Astrocyte (in vitro differentiated cells and primary cell): ENCODE data around the gene ELMO1. TPM values are rescaled to one million over a fixed set of nuclear protein-coding genes. Genes with fewer than 3 reads are reported as not detected.

ENCODE experiments used
- DNase-seq: peaks from one replicate; pipeline ENCODE4 v3.0.0-alpha.2; 2010; ENCODE audit warnings: low read depth
- FAIRE-seq: peaks from 2 replicates; lab custom pipeline; 2011; peaks lifted over from hg19 to GRCh38; lab: Jason Lieb, UNC
- H2AFZ ChIP-seq: 2 replicates; pipeline ENCODE4 v1.6.0; 2012; ENCODE audit warnings: low read depth, low read length, inconsistent platforms
- H3K27ac ChIP-seq: 2 replicates; pipeline ENCODE4 v1.5.1; 2011; ENCODE audit warnings: low read depth, low read length, inconsistent platforms
- H3K27me3 ChIP-seq: 2 replicates; pipeline ENCODE4 v1.6.0; 2011; ENCODE audit warnings: low read length, inconsistent platforms; ENCODE audit not compliant: insufficient read depth
- H3K36me3 ChIP-seq: 2 replicates; pipeline ENCODE4 v1.5.1; 2011; ENCODE audit warnings: low read length, inconsistent platforms; ENCODE audit not compliant: insufficient read depth
- H3K4me1 ChIP-seq: 2 replicates; pipeline ENCODE4 v1.5.1; 2011; ENCODE audit warnings: low read length, inconsistent platforms; ENCODE audit not compliant: insufficient read depth
- H3K4me2 ChIP-seq: 2 replicates; pipeline ENCODE4 v1.6.0; 2012; ENCODE audit warnings: low read length, inconsistent platforms
- H3K4me3 ChIP-seq: 2 replicates; pipeline ENCODE4 v1.5.1; 2011; ENCODE audit warnings: low read depth, mild to moderate bottlenecking, low read length, inconsistent platforms; ENCODE audit not compliant: insufficient read depth
- H3K79me2 ChIP-seq: 2 replicates; pipeline ENCODE4 v1.6.0; 2012; ENCODE audit warnings: mild to moderate bottlenecking, low read length, inconsistent platforms; ENCODE audit not compliant: insufficient read depth
- H3K9ac ChIP-seq: 2 replicates; pipeline ENCODE4 v1.6.0; 2012; ENCODE audit warnings: mild to moderate bottlenecking, low read length, inconsistent platforms
- H3K9me3 ChIP-seq: 2 replicates; pipeline ENCODE4 v1.5.1; 2012; ENCODE audit warnings: low read depth, mild to moderate bottlenecking, low read length, inconsistent platforms; ENCODE audit not compliant: insufficient read depth
- H4K20me1 ChIP-seq: 2 replicates; pipeline ENCODE4 v1.6.0; 2012; ENCODE audit warnings: low read length, inconsistent platforms; ENCODE audit not compliant: insufficient read depth
- H3K27ac Mint-ChIP-seq: one replicate; pipeline ENCODE4 v1.8.0; 2021; ENCODE audit warnings: mild to moderate bottlenecking, mixed read lengths; ENCODE audit not compliant: unreplicated experiment
- H3K27me3 Mint-ChIP-seq: one replicate; pipeline ENCODE4 v1.8.0; 2021; ENCODE audit warnings: low read depth, mixed read lengths; ENCODE audit not compliant: unreplicated experiment
- H3K36me3 Mint-ChIP-seq: one replicate; pipeline ENCODE4 v1.8.0; 2021; ENCODE audit warnings: low read depth, mixed read lengths; ENCODE audit not compliant: unreplicated experiment
- H3K4me1 Mint-ChIP-seq: one replicate; pipeline ENCODE4 v1.8.0; 2021; ENCODE audit warnings: low read depth, mixed read lengths; ENCODE audit not compliant: unreplicated experiment
- H3K4me3 Mint-ChIP-seq: one replicate; pipeline ENCODE4 v1.8.0; 2021; ENCODE audit warnings: mild to moderate bottlenecking, moderate library complexity, mixed read lengths; ENCODE audit not compliant: unreplicated experiment
- H3K9me3 Mint-ChIP-seq: one replicate; pipeline ENCODE4 v1.8.0; 2021; ENCODE audit warnings: mild to moderate bottlenecking, mixed read lengths; ENCODE audit not compliant: unreplicated experiment
- EZH2 ChIP-seq: IDR thresholded peaks from 2 replicates; pipeline ENCODE4 v1.6.1; 2012; ENCODE audit warnings: mild to moderate bottlenecking, low read length, inconsistent platforms; ENCODE audit not compliant: insufficient read depth
- total RNA-seq: library from RNA; stranded (reverse); gene quantifications from 2 replicates; pipeline ENCODE4 v1.2.1, GENCODE V29; 2021
- TF ChIP-seq, protein P1 (sequence below): IDR thresholded peaks from 2 replicates; pipeline ENCODE4 v1.5.1; 2011; ENCODE audit warnings: low read depth, mild to moderate bottlenecking, inconsistent platforms, low read length, moderate library complexity; ENCODE audit not compliant: insufficient read depth

Gene ELMO1
- total RNA-seq, 1 donor from 2014 or later = 20.4 TPM

DNA sequence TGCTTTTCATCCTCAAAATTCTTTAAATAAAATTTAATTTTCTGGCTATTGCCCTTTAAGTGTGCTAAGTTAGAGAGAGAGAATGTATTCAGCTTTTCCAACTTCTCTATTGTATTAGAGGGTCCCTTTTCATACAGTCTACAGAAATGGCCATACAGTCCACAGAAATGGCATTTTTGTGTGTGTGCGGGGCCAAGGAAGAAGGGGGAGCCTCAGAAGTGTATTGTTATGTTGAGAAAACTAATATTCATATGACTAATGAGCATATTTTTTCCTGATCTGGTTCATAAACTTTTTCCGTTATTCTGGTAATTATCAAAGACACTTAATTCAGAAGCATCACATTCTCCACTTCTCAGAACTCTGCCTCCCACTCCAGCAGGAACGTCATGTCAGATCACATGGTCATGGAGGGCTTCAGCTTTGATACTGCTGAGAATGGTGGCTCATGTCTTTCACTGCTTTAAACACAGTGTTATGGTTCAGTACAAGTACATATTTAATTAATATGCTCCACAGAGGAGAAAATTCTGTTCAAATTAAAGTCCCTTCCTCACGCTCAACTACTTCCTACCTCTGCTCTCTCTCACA is 37.1 kb downstream of the ELMO1 start:
- H3K4me3 Mint-ChIP-seq = no peak overlapping the region
- Histone ChIP-seq H3K9ac (no peak overlapping the region), H3K4me2 (no peak overlapping the region), H3K27ac (no peak overlapping the region), H3K4me3 (no peak overlapping the region), H3K4me1 (no peaks in the 10 kb centered on the region), H3K36me3 (no peaks in the 10 kb centered on the region), H4K20me1 (no peaks in the 10 kb centered on the region), H3K9me3 (no peaks in the 10 kb centered on the region), H2AFZ (no peak overlapping the region), H3K27me3 (no peaks in the 10 kb centered on the region), H3K79me2 (no peaks in the 10 kb centered on the region)
- no peaks in the 10 kb centered on the region for H3K27me3 Mint-ChIP-seq
- FAIRE-seq (no peak), DNase-seq (no peak)
- no peaks in the 10 kb centered on the region for H3K4me1 Mint-ChIP-seq
- H3K27ac Mint-ChIP-seq = no peak overlapping the region
- TF ChIP-seq, protein P1, sequence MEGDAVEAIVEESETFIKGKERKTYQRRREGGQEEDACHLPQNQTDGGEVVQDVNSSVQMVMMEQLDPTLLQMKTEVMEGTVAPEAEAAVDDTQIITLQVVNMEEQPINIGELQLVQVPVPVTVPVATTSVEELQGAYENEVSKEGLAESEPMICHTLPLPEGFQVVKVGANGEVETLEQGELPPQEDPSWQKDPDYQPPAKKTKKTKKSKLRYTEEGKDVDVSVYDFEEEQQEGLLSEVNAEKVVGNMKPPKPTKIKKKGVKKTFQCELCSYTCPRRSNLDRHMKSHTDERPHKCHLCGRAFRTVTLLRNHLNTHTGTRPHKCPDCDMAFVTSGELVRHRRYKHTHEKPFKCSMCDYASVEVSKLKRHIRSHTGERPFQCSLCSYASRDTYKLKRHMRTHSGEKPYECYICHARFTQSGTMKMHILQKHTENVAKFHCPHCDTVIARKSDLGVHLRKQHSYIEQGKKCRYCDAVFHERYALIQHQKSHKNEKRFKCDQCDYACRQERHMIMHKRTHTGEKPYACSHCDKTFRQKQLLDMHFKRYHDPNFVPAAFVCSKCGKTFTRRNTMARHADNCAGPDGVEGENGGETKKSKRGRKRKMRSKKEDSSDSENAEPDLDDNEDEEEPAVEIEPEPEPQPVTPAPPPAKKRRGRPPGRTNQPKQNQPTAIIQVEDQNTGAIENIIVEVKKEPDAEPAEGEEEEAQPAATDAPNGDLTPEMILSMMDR = no peak
- no peak for TF ChIP-seq EZH2
- H3K36me3 Mint-ChIP-seq = peaks cover 2% of the 10 kb centered on the region
- no peaks in the 10 kb centered on the region for H3K9me3 Mint-ChIP-seq

DNA sequence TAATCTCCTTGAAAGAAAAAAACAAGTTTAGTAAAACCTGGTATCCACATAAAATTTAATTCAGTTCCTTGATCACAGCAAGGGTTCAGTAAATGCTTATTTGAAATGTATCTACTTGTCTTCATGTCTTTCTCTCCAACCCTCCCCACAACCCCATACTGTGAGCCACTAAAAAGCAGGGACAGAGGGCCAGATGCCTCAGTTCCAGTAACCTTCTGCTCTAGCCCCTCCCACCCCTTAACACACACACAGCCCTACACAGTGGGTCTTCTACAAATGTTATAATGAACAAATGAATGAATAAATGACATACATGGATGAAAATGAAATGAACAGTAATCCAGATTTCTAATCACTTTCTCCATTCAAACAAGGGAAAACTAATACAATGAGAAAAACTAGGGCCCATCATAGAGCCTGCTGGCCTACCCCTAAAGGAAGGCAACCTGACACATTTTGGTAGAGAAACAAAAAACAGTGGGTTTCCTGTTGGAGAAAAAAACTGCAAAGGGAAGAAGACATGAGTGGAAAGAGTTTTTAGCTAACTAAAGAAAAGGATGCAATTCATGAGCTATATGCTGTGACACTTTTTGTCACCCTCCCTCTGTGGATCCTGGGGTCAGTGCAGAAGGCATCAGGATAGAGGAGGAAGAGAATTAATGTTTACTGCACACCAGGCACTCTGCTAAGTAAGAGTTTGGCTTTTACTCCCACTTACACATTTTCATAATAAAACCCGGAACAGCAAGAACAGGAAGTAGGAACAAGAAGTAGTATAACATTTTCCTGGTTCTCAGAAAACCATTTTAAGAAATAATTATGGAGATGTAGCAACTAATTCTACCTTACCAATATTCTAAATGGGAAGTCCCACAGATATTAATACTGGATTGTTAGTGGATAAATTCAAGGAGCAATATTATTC is 38.1 kb downstream of the ELMO1 start:
- Histone ChIP-seq H4K20me1 (no peaks in the 10 kb centered on the region), H3K36me3 (no peaks in the 10 kb centered on the region), H3K4me2 (no peak overlapping the region), H3K9ac (no peak overlapping the region), H2AFZ (no peak overlapping the region), H3K27ac (no peak overlapping the region), H3K27me3 (no peaks in the 10 kb centered on the region), H3K9me3 (no peaks in the 10 kb centered on the region), H3K79me2 (no peaks in the 10 kb centered on the region), H3K4me1 (no peaks in the 10 kb centered on the region), H3K4me3 (no peak overlapping the region)
- no peak for FAIRE-seq
- no peak for DNase-seq
- no peaks in the 10 kb centered on the region for H3K27me3 Mint-ChIP-seq
- H3K9me3 Mint-ChIP-seq = no peaks in the 10 kb centered on the region
- H3K36me3 Mint-ChIP-seq = peaks cover 2% of the 10 kb centered on the region
- TF ChIP-seq, protein P1 = no peak
- no peak for TF ChIP-seq EZH2
- H3K4me1 Mint-ChIP-seq = peaks cover 5% of the 10 kb centered on the region
- no peak overlapping the region for H3K4me3 Mint-ChIP-seq
- H3K27ac Mint-ChIP-seq = no peak overlapping the region
